Measurements from ENCODE around the gene PTPRM. TPM values are rescaled to one million over a fixed set of nuclear protein-coding genes. Genes with fewer than 3 reads are reported as not detected.

PTPRM gene
- total and polyA plus RNA-seq, 4 donors = 9.2 to 23.0 (median 12.7) TPM

DNA sequence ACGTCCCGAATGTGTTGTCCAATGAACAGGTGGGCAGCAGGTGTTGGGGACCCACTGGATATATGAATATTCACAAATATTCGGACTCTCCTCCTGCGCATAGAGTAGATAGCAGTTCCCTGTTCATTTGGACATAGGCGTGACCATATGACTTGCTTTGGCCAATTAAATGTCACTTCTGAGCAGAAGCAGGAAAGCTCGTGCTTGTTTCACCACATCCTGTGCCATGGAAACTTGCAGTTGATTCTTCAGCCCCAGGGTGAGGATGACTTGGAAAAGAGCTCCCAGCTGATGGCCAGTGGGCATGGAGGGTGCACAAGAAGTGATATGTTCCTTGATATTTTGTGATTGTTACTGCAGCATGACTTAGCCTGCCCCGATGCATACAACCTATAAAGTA, 52.6 kb downstream of the PTPRM start (continued):
- TF ChIP-seq NR2F2 (IDR thresholded peaks at IDR 0.05) = no peak
- TF ChIP-seq FOXA1 (IDR thresholded peaks at IDR 0.05) = no peak

DNA sequence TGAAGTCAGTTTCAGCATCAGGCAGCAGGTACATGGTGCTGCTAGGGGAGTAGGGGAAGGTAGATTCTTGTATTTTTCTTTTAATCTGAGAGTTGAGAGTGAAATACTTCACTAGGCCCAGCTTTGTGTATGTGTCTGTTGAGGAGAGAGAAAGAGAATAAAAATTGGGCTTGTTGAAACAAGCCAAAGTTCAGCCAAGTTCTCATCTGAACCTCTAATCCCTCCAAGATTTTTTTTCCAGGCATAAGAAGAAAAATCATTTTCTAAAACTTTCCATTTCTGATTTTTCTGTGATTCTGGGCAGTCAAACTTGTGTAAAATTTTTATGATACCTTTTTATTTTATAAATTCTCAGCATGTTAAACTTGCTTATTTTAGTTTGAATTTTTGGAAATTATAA, 55.6 kb downstream of the PTPRM start:
- Histone ChIP-seq H3K27me3 (ENCODE audit: control insufficient read depth in 4 of 4, insufficient read depth in 4 of 4, low read length in 3 of 4) (no peaks in the 10 kb centered on the region), H3K9ac (ENCODE audit: low read depth in 1 of 2, low read length in 2 of 2) (no peak overlapping the region), H3K9me3 (ENCODE audit: control insufficient read depth in 4 of 4, low read length in 3 of 4) (no peaks in the 10 kb centered on the region), H3K4me3 (ENCODE audit: low read depth in 1 of 3, low read length in 3 of 3) (no peak overlapping the region), H3K36me3 (ENCODE audit: control insufficient read depth in 4 of 4, insufficient read depth in 3 of 4, low read depth in 1 of 4, low read length in 3 of 4) (no peaks in the 10 kb centered on the region), H3K4me1 (ENCODE audit: control insufficient read depth in 4 of 4, insufficient read depth in 4 of 4, low read length in 3 of 4) (peaks cover 6 to 23% (median 17%) of the 10 kb centered on the region in 4 donors), H3K27ac (ENCODE audit: low read depth in 1 of 2, low read length in 2 of 2) (no peak overlapping the region)
- TF ChIP-seq FOXA1 (IDR thresholded peaks at IDR 0.05) (no peak), TAF1 (conservative IDR thresholded peaks at IDR 0.05) (no peak), HNF4G (IDR thresholded peaks at IDR 0.05) (no peak), NR2F2 (IDR thresholded peaks at IDR 0.05) (no peak), RAD21 (IDR thresholded peaks at IDR 0.05) (no peak), JUND (IDR thresholded peaks at IDR 0.05) (no peak), SP1 (IDR thresholded peaks at IDR 0.05) (no peak), FOXA2 (IDR thresholded peaks at IDR 0.05) (no peak), EGR1 (IDR thresholded peaks at IDR 0.05; ENCODE audit: low read depth in 2 of 2) (no peak), YY1 (IDR thresholded peaks at IDR 0.05) (no peak)
- TF ChIP-seq, protein P1, sequence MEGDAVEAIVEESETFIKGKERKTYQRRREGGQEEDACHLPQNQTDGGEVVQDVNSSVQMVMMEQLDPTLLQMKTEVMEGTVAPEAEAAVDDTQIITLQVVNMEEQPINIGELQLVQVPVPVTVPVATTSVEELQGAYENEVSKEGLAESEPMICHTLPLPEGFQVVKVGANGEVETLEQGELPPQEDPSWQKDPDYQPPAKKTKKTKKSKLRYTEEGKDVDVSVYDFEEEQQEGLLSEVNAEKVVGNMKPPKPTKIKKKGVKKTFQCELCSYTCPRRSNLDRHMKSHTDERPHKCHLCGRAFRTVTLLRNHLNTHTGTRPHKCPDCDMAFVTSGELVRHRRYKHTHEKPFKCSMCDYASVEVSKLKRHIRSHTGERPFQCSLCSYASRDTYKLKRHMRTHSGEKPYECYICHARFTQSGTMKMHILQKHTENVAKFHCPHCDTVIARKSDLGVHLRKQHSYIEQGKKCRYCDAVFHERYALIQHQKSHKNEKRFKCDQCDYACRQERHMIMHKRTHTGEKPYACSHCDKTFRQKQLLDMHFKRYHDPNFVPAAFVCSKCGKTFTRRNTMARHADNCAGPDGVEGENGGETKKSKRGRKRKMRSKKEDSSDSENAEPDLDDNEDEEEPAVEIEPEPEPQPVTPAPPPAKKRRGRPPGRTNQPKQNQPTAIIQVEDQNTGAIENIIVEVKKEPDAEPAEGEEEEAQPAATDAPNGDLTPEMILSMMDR (IDR thresholded peaks at IDR 0.05; ENCODE audit: low read depth, low read length, missing input control) = no peak
- TF ChIP-seq, protein P2, sequence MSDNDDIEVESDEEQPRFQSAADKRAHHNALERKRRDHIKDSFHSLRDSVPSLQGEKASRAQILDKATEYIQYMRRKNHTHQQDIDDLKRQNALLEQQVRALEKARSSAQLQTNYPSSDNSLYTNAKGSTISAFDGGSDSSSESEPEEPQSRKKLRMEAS (IDR thresholded peaks at IDR 0.05) = no peak
- TF ChIP-seq, protein P3, sequence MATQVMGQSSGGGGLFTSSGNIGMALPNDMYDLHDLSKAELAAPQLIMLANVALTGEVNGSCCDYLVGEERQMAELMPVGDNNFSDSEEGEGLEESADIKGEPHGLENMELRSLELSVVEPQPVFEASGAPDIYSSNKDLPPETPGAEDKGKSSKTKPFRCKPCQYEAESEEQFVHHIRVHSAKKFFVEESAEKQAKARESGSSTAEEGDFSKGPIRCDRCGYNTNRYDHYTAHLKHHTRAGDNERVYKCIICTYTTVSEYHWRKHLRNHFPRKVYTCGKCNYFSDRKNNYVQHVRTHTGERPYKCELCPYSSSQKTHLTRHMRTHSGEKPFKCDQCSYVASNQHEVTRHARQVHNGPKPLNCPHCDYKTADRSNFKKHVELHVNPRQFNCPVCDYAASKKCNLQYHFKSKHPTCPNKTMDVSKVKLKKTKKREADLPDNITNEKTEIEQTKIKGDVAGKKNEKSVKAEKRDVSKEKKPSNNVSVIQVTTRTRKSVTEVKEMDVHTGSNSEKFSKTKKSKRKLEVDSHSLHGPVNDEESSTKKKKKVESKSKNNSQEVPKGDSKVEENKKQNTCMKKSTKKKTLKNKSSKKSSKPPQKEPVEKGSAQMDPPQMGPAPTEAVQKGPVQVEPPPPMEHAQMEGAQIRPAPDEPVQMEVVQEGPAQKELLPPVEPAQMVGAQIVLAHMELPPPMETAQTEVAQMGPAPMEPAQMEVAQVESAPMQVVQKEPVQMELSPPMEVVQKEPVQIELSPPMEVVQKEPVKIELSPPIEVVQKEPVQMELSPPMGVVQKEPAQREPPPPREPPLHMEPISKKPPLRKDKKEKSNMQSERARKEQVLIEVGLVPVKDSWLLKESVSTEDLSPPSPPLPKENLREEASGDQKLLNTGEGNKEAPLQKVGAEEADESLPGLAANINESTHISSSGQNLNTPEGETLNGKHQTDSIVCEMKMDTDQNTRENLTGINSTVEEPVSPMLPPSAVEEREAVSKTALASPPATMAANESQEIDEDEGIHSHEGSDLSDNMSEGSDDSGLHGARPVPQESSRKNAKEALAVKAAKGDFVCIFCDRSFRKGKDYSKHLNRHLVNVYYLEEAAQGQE (IDR thresholded peaks at IDR 0.05) = no peak
- TF ChIP-seq, protein P4, sequence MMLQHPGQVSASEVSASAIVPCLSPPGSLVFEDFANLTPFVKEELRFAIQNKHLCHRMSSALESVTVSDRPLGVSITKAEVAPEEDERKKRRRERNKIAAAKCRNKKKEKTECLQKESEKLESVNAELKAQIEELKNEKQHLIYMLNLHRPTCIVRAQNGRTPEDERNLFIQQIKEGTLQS (IDR thresholded peaks at IDR 0.05) = no peak
- TF ChIP-seq, protein P5, sequence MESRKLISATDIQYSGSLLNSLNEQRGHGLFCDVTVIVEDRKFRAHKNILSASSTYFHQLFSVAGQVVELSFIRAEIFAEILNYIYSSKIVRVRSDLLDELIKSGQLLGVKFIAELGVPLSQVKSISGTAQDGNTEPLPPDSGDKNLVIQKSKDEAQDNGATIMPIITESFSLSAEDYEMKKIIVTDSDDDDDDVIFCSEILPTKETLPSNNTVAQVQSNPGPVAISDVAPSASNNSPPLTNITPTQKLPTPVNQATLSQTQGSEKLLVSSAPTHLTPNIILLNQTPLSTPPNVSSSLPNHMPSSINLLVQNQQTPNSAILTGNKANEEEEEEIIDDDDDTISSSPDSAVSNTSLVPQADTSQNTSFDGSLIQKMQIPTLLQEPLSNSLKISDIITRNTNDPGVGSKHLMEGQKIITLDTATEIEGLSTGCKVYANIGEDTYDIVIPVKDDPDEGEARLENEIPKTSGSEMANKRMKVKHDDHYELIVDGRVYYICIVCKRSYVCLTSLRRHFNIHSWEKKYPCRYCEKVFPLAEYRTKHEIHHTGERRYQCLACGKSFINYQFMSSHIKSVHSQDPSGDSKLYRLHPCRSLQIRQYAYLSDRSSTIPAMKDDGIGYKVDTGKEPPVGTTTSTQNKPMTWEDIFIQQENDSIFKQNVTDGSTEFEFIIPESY (IDR thresholded peaks at IDR 0.05) = no peak
- DNase-seq (ENCODE audit: low spot score) = no peak
